Measurements from ENCODE around the gene SSH2.

The SSH2 gene

DNA sequence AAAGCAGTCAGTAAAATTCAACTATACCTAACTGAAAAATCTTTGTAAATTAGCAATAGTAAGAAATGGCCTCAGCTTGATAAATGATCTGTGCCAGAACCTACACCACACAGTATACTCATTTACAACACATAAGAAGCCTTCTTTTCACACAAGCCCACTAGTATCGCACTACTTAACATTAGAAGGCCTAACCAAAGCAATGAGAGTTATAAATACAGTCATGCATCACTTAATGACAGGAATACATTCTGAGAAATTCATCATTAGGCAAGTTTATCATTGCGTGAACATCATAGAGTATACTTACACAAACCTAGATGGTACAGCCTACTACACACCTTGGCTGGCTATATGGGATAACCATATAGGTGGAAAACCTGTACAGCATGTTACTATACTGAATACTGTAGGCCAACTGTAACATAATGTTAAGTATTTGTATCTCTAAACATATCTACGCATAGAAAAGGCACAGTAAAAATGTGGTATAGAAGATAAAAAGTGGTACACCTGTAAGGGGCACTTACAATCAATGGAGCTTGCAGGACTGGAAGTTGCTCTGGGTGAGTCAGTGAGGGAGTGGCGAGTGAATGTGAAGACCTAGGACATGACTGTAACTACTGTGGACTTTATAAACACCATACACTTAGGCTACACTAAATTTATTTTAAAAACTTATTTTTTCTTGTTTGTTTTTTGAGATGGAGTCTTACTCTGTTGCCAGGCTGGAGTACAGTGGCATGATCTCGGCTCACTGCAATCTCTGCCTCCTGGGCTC, 180.8 kb downstream of the SSH2 start:
- peaks cover 0 to 8% of the 10 kb centered on the region in 2 donors for H3K36me3 ChIP-seq (ENCODE audit: control insufficient read depth in 1 of 2, insufficient read depth in 2 of 2, low read length in 2 of 2)
- H3K4me1 ChIP-seq (ENCODE audit: control insufficient read depth in 1 of 2, insufficient read depth in 2 of 2, low read length in 2 of 2) = peaks cover 9 to 18% of the 10 kb centered on the region in 2 donors
- H3K9me3 ChIP-seq (ENCODE audit: control insufficient read depth in 1 of 2, low read length in 2 of 2) = no peaks in the 10 kb centered on the region
- H3K4me3 ChIP-seq (ENCODE audit: low read depth in 1 of 2, low read length in 2 of 2) = no peak overlapping the region
- no peak overlapping the region for H3K27ac ChIP-seq (ENCODE audit: low read depth, low read length)
- no peaks in the 10 kb centered on the region for H3K27me3 ChIP-seq (ENCODE audit: control insufficient read depth in 1 of 2, insufficient read depth in 2 of 2, low read length in 2 of 2)
- H3K9ac ChIP-seq (ENCODE audit: low read depth in 1 of 2, low read length in 2 of 2) = no peak overlapping the region

GRCh38 chr17:29748400-29748799, 181.6 kb downstream of the SSH2 start:
- peaks cover 9 to 20% of the 10 kb centered on the region in 2 donors for H3K4me1 ChIP-seq (ENCODE audit: control insufficient read depth in 1 of 2, insufficient read depth in 2 of 2, low read length in 2 of 2)
- no peaks in the 10 kb centered on the region for H3K27me3 ChIP-seq (ENCODE audit: control insufficient read depth in 1 of 2, insufficient read depth in 2 of 2, low read length in 2 of 2)
- peaks cover 0 to 7% of the 10 kb centered on the region in 2 donors for H3K36me3 ChIP-seq (ENCODE audit: control insufficient read depth in 1 of 2, insufficient read depth in 2 of 2, low read length in 2 of 2)
- H3K9ac ChIP-seq (ENCODE audit: low read depth in 1 of 2, low read length in 2 of 2) = no peak overlapping the region
- no peak overlapping the region for H3K4me3 ChIP-seq (ENCODE audit: low read depth in 1 of 2, low read length in 2 of 2)
- no peaks in the 10 kb centered on the region for H3K9me3 ChIP-seq (ENCODE audit: control insufficient read depth in 1 of 2, low read length in 2 of 2)
- H3K27ac ChIP-seq (ENCODE audit: low read depth, low read length) = no peak overlapping the region

DNA sequence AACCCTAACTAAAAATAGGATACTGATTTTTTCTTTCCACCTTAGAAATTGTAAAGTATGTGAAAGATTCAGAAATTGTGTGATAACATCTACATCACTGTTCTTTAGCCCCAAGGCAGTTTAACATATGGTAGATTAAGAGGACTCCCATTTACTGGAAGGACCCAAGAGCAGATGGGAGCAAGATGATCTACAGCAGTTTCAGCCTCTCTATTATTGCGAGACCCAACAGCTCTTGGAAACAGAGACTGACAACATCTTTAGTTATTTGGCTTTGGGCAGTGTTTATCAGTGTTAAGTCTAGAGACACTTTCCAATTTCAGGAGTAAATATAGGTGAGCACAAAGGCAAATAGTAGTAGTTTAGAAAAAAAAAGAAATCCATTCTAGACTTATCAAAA, 182.4 kb downstream of the SSH2 start:
- Histone ChIP-seq H3K4me3 (ENCODE audit: low read depth in 1 of 2, low read length in 2 of 2) (no peak overlapping the region), H3K9me3 (ENCODE audit: control insufficient read depth in 1 of 2, low read length in 2 of 2) (no peaks in the 10 kb centered on the region), H3K27ac (ENCODE audit: low read depth, low read length) (no peak overlapping the region), H3K27me3 (ENCODE audit: control insufficient read depth in 1 of 2, insufficient read depth in 2 of 2, low read length in 2 of 2) (no peaks in the 10 kb centered on the region), H3K9ac (ENCODE audit: low read depth in 1 of 2, low read length in 2 of 2) (no peak overlapping the region), H3K36me3 (ENCODE audit: control insufficient read depth in 1 of 2, insufficient read depth in 2 of 2, low read length in 2 of 2) (peaks cover 0 to 4% of the 10 kb centered on the region in 2 donors), H3K4me1 (ENCODE audit: control insufficient read depth in 1 of 2, insufficient read depth in 2 of 2, low read length in 2 of 2) (peaks cover 9 to 20% of the 10 kb centered on the region in 2 donors)

DNA sequence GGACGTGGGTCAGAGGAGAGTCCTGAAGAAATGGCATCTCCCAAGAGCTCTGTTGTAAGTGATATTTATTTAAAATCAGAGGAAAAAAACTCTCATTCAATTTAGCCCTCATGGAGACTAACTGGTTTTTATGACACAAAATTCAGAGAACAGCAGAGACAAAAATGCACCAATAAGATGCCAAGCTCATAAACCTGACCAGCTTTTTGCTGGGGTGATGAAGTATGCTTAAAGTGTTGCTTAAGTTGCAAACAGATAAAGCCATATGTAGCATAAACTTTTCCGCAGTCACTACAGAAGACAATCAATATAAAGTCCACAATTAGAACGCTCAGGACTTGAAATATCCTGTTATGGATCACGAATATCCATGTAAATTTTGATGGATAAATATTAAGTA, 183.4 kb downstream of the SSH2 start:
- no peak overlapping the region for H3K4me3 ChIP-seq (ENCODE audit: low read depth in 1 of 2, low read length in 2 of 2)
- no peaks in the 10 kb centered on the region for H3K27me3 ChIP-seq (ENCODE audit: control insufficient read depth in 1 of 2, insufficient read depth in 2 of 2, low read length in 2 of 2)
- H3K9ac ChIP-seq (ENCODE audit: low read depth in 1 of 2, low read length in 2 of 2) = no peak overlapping the region
- peaks cover 0 to 4% of the 10 kb centered on the region in 2 donors for H3K36me3 ChIP-seq (ENCODE audit: control insufficient read depth in 1 of 2, insufficient read depth in 2 of 2, low read length in 2 of 2)
- peaks cover 9 to 20% of the 10 kb centered on the region in 2 donors for H3K4me1 ChIP-seq (ENCODE audit: control insufficient read depth in 1 of 2, insufficient read depth in 2 of 2, low read length in 2 of 2)
- H3K27ac ChIP-seq (ENCODE audit: low read depth, low read length) = no peak overlapping the region
- H3K9me3 ChIP-seq (ENCODE audit: control insufficient read depth in 1 of 2, low read length in 2 of 2) = no peaks in the 10 kb centered on the region

GRCh38 chr17:29744121-29744520, 185.9 kb downstream of the SSH2 start:
- Histone ChIP-seq H3K36me3 (ENCODE audit: control insufficient read depth in 1 of 2, insufficient read depth in 2 of 2, low read length in 2 of 2) (no peaks in the 10 kb centered on the region), H3K9me3 (ENCODE audit: control insufficient read depth in 1 of 2, low read length in 2 of 2) (no peaks in the 10 kb centered on the region), H3K4me3 (ENCODE audit: low read depth in 1 of 2, low read length in 2 of 2) (no peak overlapping the region), H3K9ac (ENCODE audit: low read depth in 1 of 2, low read length in 2 of 2) (no peak overlapping the region), H3K4me1 (ENCODE audit: control insufficient read depth in 1 of 2, insufficient read depth in 2 of 2, low read length in 2 of 2) (peaks cover 12 to 29% of the 10 kb centered on the region in 2 donors), H3K27ac (ENCODE audit: low read depth, low read length) (no peak overlapping the region), H3K27me3 (ENCODE audit: control insufficient read depth in 1 of 2, insufficient read depth in 2 of 2, low read length in 2 of 2) (no peaks in the 10 kb centered on the region)

DNA sequence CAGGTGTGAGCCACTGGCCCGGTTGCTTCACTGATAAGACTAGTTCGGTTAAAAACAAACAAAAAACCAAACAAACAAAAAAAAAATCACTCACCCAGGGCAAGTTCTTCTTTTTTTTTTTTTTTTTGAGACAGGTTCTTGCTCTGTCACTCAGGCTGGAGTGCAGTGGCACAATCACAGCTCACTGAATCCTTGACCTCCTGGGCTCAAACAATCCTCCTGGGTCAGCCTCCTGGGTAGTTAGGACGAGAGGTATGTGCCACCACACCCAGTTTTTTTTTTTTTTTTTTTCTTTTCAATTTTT, 187.9 kb downstream of the SSH2 start:
- Histone ChIP-seq H3K27me3 (ENCODE audit: control insufficient read depth in 1 of 2, insufficient read depth in 2 of 2, low read length in 2 of 2) (no peaks in the 10 kb centered on the region), H3K36me3 (ENCODE audit: control insufficient read depth in 1 of 2, insufficient read depth in 2 of 2, low read length in 2 of 2) (no peaks in the 10 kb centered on the region), H3K9ac (ENCODE audit: low read depth in 1 of 2, low read length in 2 of 2) (no peak overlapping the region), H3K9me3 (ENCODE audit: control insufficient read depth in 1 of 2, low read length in 2 of 2) (no peaks in the 10 kb centered on the region), H3K4me3 (ENCODE audit: low read depth in 1 of 2, low read length in 2 of 2) (no peak overlapping the region), H3K4me1 (ENCODE audit: control insufficient read depth in 1 of 2, insufficient read depth in 2 of 2, low read length in 2 of 2) (peaks cover 12 to 29% of the 10 kb centered on the region in 2 donors), H3K27ac (ENCODE audit: low read depth, low read length) (no peak overlapping the region)

GRCh38 chr17:29740017-29740416, 190.0 kb downstream of the SSH2 start:
- Histone ChIP-seq H3K27ac (ENCODE audit: low read depth, low read length) (no peak overlapping the region), H3K9ac (ENCODE audit: low read depth in 1 of 2, low read length in 2 of 2) (no peak overlapping the region), H3K9me3 (ENCODE audit: control insufficient read depth in 1 of 2, low read length in 2 of 2) (no peaks in the 10 kb centered on the region), H3K36me3 (ENCODE audit: control insufficient read depth in 1 of 2, insufficient read depth in 2 of 2, low read length in 2 of 2) (no peaks in the 10 kb centered on the region), H3K4me1 (ENCODE audit: control insufficient read depth in 1 of 2, insufficient read depth in 2 of 2, low read length in 2 of 2) (peaks cover 9 to 18% of the 10 kb centered on the region in 2 donors), H3K27me3 (ENCODE audit: control insufficient read depth in 1 of 2, insufficient read depth in 2 of 2, low read length in 2 of 2) (no peaks in the 10 kb centered on the region), H3K4me3 (ENCODE audit: low read depth in 1 of 2, low read length in 2 of 2) (no peak overlapping the region)

GRCh38 chr17:29734640-29735039, 195.4 kb downstream of the SSH2 start:
- Histone ChIP-seq H3K36me3 (ENCODE audit: control insufficient read depth in 1 of 2, insufficient read depth in 2 of 2, low read length in 2 of 2) (no peaks in the 10 kb centered on the region), H3K4me1 (ENCODE audit: control insufficient read depth in 1 of 2, insufficient read depth in 2 of 2, low read length in 2 of 2) (peaks cover 0 to 4% of the 10 kb centered on the region in 2 donors), H3K27ac (ENCODE audit: low read depth, low read length) (no peak overlapping the region), H3K27me3 (ENCODE audit: control insufficient read depth in 1 of 2, insufficient read depth in 2 of 2, low read length in 2 of 2) (no peaks in the 10 kb centered on the region), H3K4me3 (ENCODE audit: low read depth in 1 of 2, low read length in 2 of 2) (no peak overlapping the region), H3K9ac (ENCODE audit: low read depth in 1 of 2, low read length in 2 of 2) (no peak overlapping the region), H3K9me3 (ENCODE audit: control insufficient read depth in 1 of 2, low read length in 2 of 2) (no peaks in the 10 kb centered on the region)

GRCh38 chr17:29733166-29733565, 196.9 kb downstream of the SSH2 start:
- no peak overlapping the region for H3K9ac ChIP-seq (ENCODE audit: low read depth in 1 of 2, low read length in 2 of 2)
- no peak overlapping the region for H3K4me3 ChIP-seq (ENCODE audit: low read depth in 1 of 2, low read length in 2 of 2)
- H3K27ac ChIP-seq (ENCODE audit: low read depth, low read length) = no peak overlapping the region

DNA sequence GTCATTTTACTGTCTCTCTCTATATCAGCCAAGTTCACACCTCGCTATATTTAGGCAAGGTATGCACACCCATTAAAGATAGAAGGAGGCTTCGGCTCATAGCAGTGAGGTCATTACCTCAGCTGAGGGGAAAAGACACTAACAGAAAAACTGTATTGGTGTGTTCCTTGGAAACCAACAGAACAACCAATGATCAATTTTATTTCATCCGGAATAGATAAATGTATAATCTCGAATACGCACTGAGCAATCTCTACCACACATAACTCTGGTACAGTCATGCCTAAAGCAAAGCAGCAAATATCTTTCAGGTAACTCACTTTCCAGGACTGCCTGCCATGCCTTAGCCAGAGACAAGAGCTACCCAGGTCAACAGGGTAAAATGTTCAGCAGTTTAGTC, 197.4 kb downstream of the SSH2 start:
- H3K4me1 ChIP-seq (ENCODE audit: control insufficient read depth in 1 of 2, insufficient read depth in 2 of 2, low read length in 2 of 2) = peaks cover 0 to 4% of the 10 kb centered on the region in 2 donors
- no peak overlapping the region for H3K9ac ChIP-seq (ENCODE audit: low read depth in 1 of 2, low read length in 2 of 2)
- no peaks in the 10 kb centered on the region for H3K27me3 ChIP-seq (ENCODE audit: control insufficient read depth in 1 of 2, insufficient read depth in 2 of 2, low read length in 2 of 2)
- H3K27ac ChIP-seq (ENCODE audit: low read depth, low read length) = no peak overlapping the region
- no peaks in the 10 kb centered on the region for H3K36me3 ChIP-seq (ENCODE audit: control insufficient read depth in 1 of 2, insufficient read depth in 2 of 2, low read length in 2 of 2)
- H3K4me3 ChIP-seq (ENCODE audit: low read depth in 1 of 2, low read length in 2 of 2) = no peak overlapping the region
- H3K9me3 ChIP-seq (ENCODE audit: control insufficient read depth in 1 of 2, low read length in 2 of 2) = no peaks in the 10 kb centered on the region

More at GRCh38 chr17:29733166-29733565, 196.9 kb downstream of the SSH2 start:
- Histone ChIP-seq H3K9me3 (ENCODE audit: control insufficient read depth in 1 of 2, low read length in 2 of 2) (no peaks in the 10 kb centered on the region), H3K27me3 (ENCODE audit: control insufficient read depth in 1 of 2, insufficient read depth in 2 of 2, low read length in 2 of 2) (no peaks in the 10 kb centered on the region), H3K4me1 (ENCODE audit: control insufficient read depth in 1 of 2, insufficient read depth in 2 of 2, low read length in 2 of 2) (peaks cover 0 to 4% of the 10 kb centered on the region in 2 donors), H3K36me3 (ENCODE audit: control insufficient read depth in 1 of 2, insufficient read depth in 2 of 2, low read length in 2 of 2) (no peaks in the 10 kb centered on the region)

All from duodenal mucosa (tissue), 2 donors.